MM.1S (cell line): Measurements from ENCODE around the gene TTC7B.

Experiments
- DNase-seq: peaks from one replicate; pipeline ENCODE4 v3.0.0-alpha.2; 2015
- H2AFZ ChIP-seq: fragments of 300-600 bp; sonication (generic); 2 replicates; pipeline ENCODE4 v1.6.0; 2016; ENCODE audit warnings: antibody characterized with exemption, low read length
- H3F3A ChIP-seq: fragments of 300-600 bp; sonication (generic); 2 replicates; pipeline ENCODE4 v1.6.1; 2016; ENCODE audit warnings: mild to moderate bottlenecking, antibody characterized with exemption, low read length, moderate library complexity, mixed read lengths; ENCODE audit not compliant: insufficient read depth
- H3K27ac ChIP-seq: fragments of 300-600 bp; sonication (generic); 2 replicates; pipeline ENCODE4 v1.5.1; 2016; ENCODE audit warnings: mild to moderate bottlenecking, low read length
- H3K27me3 ChIP-seq: fragments of 300-600 bp; sonication (generic); replicated peaks from 2 replicates; pipeline ENCODE4 v1.6.0; 2016; ENCODE audit warnings: low read length; ENCODE audit not compliant: insufficient read depth
- H3K36me3 ChIP-seq: fragments of 300-600 bp; sonication (generic); replicated peaks from 2 replicates; pipeline ENCODE4 v1.6.1; 2016; ENCODE audit warnings: mild to moderate bottlenecking, low read length, mixed read lengths; ENCODE audit not compliant: insufficient read depth
- H3K4me1 ChIP-seq: fragments of 300-600 bp; sonication (generic); 2 replicates; pipeline ENCODE4 v1.6.1; 2016; ENCODE audit warnings: low read length, mixed read lengths
- H3K4me2 ChIP-seq: fragments of 300-600 bp; sonication (generic); 2 replicates; pipeline ENCODE4 v1.6.0; 2016; ENCODE audit warnings: low read depth, low read length
- H3K4me3 ChIP-seq: fragments of 300-600 bp; sonication (generic); 2 replicates; pipeline ENCODE4 v1.5.1; 2016; ENCODE audit warnings: low read length, mixed read lengths
- H3K79me2 ChIP-seq: fragments of 300-600 bp; sonication (generic); 2 replicates; pipeline ENCODE4 v1.6.1; 2016; ENCODE audit warnings: mixed run types, low read length, mixed read lengths
- H3K9ac ChIP-seq: fragments of 300-600 bp; sonication (generic); 2 replicates; pipeline ENCODE4 v1.6.1; 2016; ENCODE audit warnings: low read length, mixed read lengths
- H3K9me2 ChIP-seq: fragments of 300-600 bp; sonication (generic); replicated peaks from 2 replicates; pipeline ENCODE4 v1.6.1; 2016; ENCODE audit warnings: mild to moderate bottlenecking, low read length, mixed read lengths; ENCODE audit not compliant: insufficient read depth
- H3K9me3 ChIP-seq: fragments of 300-600 bp; sonication (generic); replicated peaks from 2 replicates; pipeline ENCODE4 v1.6.1; 2016; ENCODE audit warnings: mild to moderate bottlenecking, low read length, mixed read lengths; ENCODE audit not compliant: insufficient read depth
- H4K20me1 ChIP-seq: fragments of 300-600 bp; sonication (generic); 2 replicates; pipeline ENCODE4 v1.6.1; 2016; ENCODE audit warnings: mild to moderate bottlenecking, low read length, moderate library complexity, mixed read lengths; ENCODE audit not compliant: insufficient read depth
- CTCF ChIP-seq: fragments of 300-600 bp; sonication (generic); IDR thresholded peaks from 2 replicates; pipeline ENCODE4 v1.5.1; 2016; ENCODE audit warnings: antibody characterized with exemption, low read length, mixed read lengths
- EZH2 ChIP-seq: fragments of 300-600 bp; sonication (generic); optimal IDR thresholded peaks from 2 replicates; pipeline ENCODE3; 2017; ENCODE audit warnings: low read depth, mild to moderate bottlenecking, antibody characterized with exemption, low read length, mixed read lengths
- EZH2phosphoT487 ChIP-seq: fragments of 300-600 bp; sonication (generic); IDR thresholded peaks from 2 replicates; pipeline ENCODE4 v1.6.1; 2018; ENCODE audit warnings: antibody characterized with exemption, low read length

TTC7B gene

DNA sequence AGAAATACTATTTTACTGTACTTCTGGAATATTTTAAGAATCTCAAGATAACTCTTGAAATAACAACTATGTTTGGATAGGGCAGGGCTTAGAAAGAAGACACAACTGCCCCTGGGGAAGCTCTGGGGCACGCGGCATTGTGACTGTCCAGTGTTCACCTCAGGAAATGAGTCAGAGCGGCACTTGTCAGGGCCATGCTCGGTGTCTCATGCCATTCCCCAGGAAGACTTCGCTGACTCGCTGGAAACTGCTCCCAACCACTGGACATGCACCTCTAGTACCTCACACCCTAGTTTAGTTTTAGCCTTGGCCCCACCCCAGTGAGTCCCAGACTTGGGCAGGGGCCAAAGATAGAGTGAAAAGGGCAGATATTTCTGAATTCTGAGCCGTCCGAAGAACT is 192.0 kb downstream of the TTC7B start:
- H3K27ac ChIP-seq: no peak overlapping the region
- no peak overlapping the region for H3K4me2 ChIP-seq
- no peaks in the 10 kb centered on the region for H3K79me2 ChIP-seq
- H3F3A ChIP-seq: no peaks in the 10 kb centered on the region; the same call in 1 of the 2 replicates
- DNase-seq: no peak
- no peak overlapping the region for H3K9ac ChIP-seq
- no peak overlapping the region for H2AFZ ChIP-seq
- peaks cover 14% of the 10 kb centered on the region for H3K4me1 ChIP-seq
- H3K36me3 ChIP-seq: no peaks in the 10 kb centered on the region
- H4K20me1 ChIP-seq: no peaks in the 10 kb centered on the region
- TF ChIP-seq EZH2phosphoT487 (no peak), EZH2 (no peak), CTCF (no peak)
- no peaks in the 10 kb centered on the region for H3K9me2 ChIP-seq
- H3K27me3 ChIP-seq: no peaks in the 10 kb centered on the region
- no peak overlapping the region for H3K4me3 ChIP-seq
- H3K9me3 ChIP-seq: no peaks in the 10 kb centered on the region

GRCh38 chr14:90621201-90621600 is 195.0 kb downstream of the TTC7B start:
- Histone ChIP-seq H3K4me2 (no peak overlapping the region), H2AFZ (no peak overlapping the region), H3K9me2 (no peaks in the 10 kb centered on the region), H3K4me1 (no peaks in the 10 kb centered on the region), H3K4me3 (no peak overlapping the region), H3K9ac (no peak overlapping the region), H3K9me3 (no peaks in the 10 kb centered on the region), H4K20me1 (no peaks in the 10 kb centered on the region), H3K36me3 (no peaks in the 10 kb centered on the region), H3K27me3 (no peaks in the 10 kb centered on the region), H3F3A (no peaks in the 10 kb centered on the region), H3K27ac (no peak overlapping the region), H3K79me2 (no peaks in the 10 kb centered on the region)
- TF ChIP-seq EZH2 (no peak), EZH2phosphoT487 (no peak), CTCF (no peak)
- no peak for DNase-seq

- H3K27me3 ChIP-seq: no peaks in the 10 kb centered on the region
- H3K27ac ChIP-seq: no peak overlapping the region
- DNase-seq: no peak
- H3K4me1 ChIP-seq: no peaks in the 10 kb centered on the region
- H3F3A ChIP-seq: no peaks in the 10 kb centered on the region
- no peak overlapping the region for H3K4me2 ChIP-seq
- H4K20me1 ChIP-seq: no peaks in the 10 kb centered on the region
- H2AFZ ChIP-seq: no peak overlapping the region
- H3K9ac ChIP-seq: no peak overlapping the region
- no peaks in the 10 kb centered on the region for H3K9me3 ChIP-seq
- TF ChIP-seq CTCF (no peak), EZH2 (no peak), EZH2phosphoT487 (no peak)
- no peaks in the 10 kb centered on the region for H3K36me3 ChIP-seq
- H3K79me2 ChIP-seq: no peaks in the 10 kb centered on the region
- H3K9me2 ChIP-seq: no peaks in the 10 kb centered on the region
- no peak overlapping the region for H3K4me3 ChIP-seq
Measured at GRCh38 chr14:90620568-90621077, 195.6 kb downstream of the TTC7B start.
